A549 (cell line): ENCODE measurements around the gene APRT. TPM values are rescaled to one million over a fixed set of nuclear protein-coding genes. Genes with fewer than 3 reads are reported as not detected.
A peak's percentile ranks its signal among the peaks of the same experiment; 100 is the strongest.

Experiments used
- ATAC-seq, 2 experiments: fragments of 200-7000 bp in 1 of 2; fragments of >200 bp in 1 of 2; cut with Nextera tagmentation in 1 of 2; cut with Tn5 transposase in 1 of 2; 3 replicates each; pipeline versions ENCODE4 v1.8.0 to v1.9.1; 2018 to 2020; ENCODE audit warnings: mild to moderate bottlenecking in 1 of 2, moderate library complexity in 1 of 2
- CTCF ChIA-PET: fragments of 300-600 bp; sonication (Branson Sonifier 250); formaldehyde crosslinking; extraction: SDS; loops from one replicate; lab custom pipeline; 2021; ENCODE audit warnings: antibody characterized with exemption, inconsistent platforms; lab: Yijun Ruan, JAX
- POLR2A ChIA-PET: fragments of 350-600 bp; formaldehyde crosslinking; extraction: SDS; loops from one replicate; lab custom pipeline; 2021; ENCODE audit warnings: antibody characterized with exemption, inconsistent platforms; lab: Yijun Ruan, JAX
- DNase-seq, 2 experiments: peaks; one replicate each; pipeline versions ENCODE4 v3.0.0 to v3.0.0-alpha.2; 2011 to 2016; ENCODE audit warnings: low read depth in 1 of 2, low spot score in 1 of 2
- FAIRE-seq: peaks from 2 replicates; lab custom pipeline; 2011; peaks lifted over from hg19 to GRCh38; lab: Jason Lieb, UNC
- H3K27ac ChIP-seq, 2 experiments: fragments of >200 bp; sonication (Bioruptor Twin); formaldehyde crosslinking; 3 replicates each; pipeline ENCODE4 v1.5.1; 2016 to 2017
- H3K4me1 ChIP-seq: fragments of >200 bp; sonication (Bioruptor Twin); formaldehyde crosslinking; 3 replicates; pipeline ENCODE4 v1.6.1; 2016
- H3K4me2 ChIP-seq: fragments of >200 bp; sonication (Bioruptor Twin); formaldehyde crosslinking; 3 replicates; pipeline ENCODE4 v1.6.1; 2016
- H3K4me3 ChIP-seq: fragments of >200 bp; sonication (Bioruptor Twin); formaldehyde crosslinking; 3 replicates; pipeline ENCODE4 v1.5.1; 2016
- H3K9me3 ChIP-seq: fragments of >200 bp; sonication (Bioruptor Twin); formaldehyde crosslinking; 3 replicates; pipeline ENCODE4 v1.6.1; 2016
- ATOH8 ChIP-seq: fragments of 250-450 bp; sonication (Bioruptor Pico); IDR thresholded peaks from 2 replicates; pipeline ENCODE4 v1.5.0; 2020; ENCODE audit warnings: low read depth, mild to moderate bottlenecking, moderate library complexity
- BHLHE40 ChIP-seq: IDR thresholded peaks from 2 replicates; pipeline ENCODE4 v1.6.1; 2012; ENCODE audit warnings: low read depth, low read length, inconsistent platforms
- EHF ChIP-seq: fragments of 250-450 bp; sonication (Bioruptor Pico); IDR thresholded peaks from 2 replicates; pipeline ENCODE4 v1.5.0; 2020; ENCODE audit warnings: mild to moderate bottlenecking
- ESRRA ChIP-seq: fragments of 150-350 bp; IDR thresholded peaks from 2 replicates; pipeline ENCODE4 v1.6.1; 2014; ENCODE audit warnings: mild to moderate bottlenecking, low read length, borderline replicate concordance
- FOSL2 ChIP-seq, 2 experiments: fragments of 450-650 bp in 1 of 2; fragments of >200 bp in 1 of 2; sonication (Bioruptor Twin) in 1 of 2; formaldehyde crosslinking; IDR thresholded peaks; 2 replicates each; pipeline versions ENCODE4 v1.5.0 to v1.6.1; 2016 to 2020; ENCODE audit warnings: mild to moderate bottlenecking in 1 of 2, moderate library complexity in 1 of 2
- GATA3 ChIP-seq: IDR thresholded peaks from 2 replicates; pipeline ENCODE4 v1.6.1; 2012; ENCODE audit warnings: borderline replicate concordance
- HDAC2 ChIP-seq: fragments of 200-600 bp; sonication (generic); IDR thresholded peaks from 2 replicates; pipeline ENCODE4 v1.6.1; 2016
- HES2 ChIP-seq: fragments of >200 bp; sonication (Bioruptor Twin); formaldehyde crosslinking; IDR thresholded peaks from 2 replicates; pipeline ENCODE4 v1.6.1; 2016
- HMGXB4 ChIP-seq: fragments of 250-450 bp; sonication (Bioruptor Pico); IDR thresholded peaks from 2 replicates; pipeline ENCODE4 v1.5.0; 2021; ENCODE audit warnings: mild to moderate bottlenecking, moderate library complexity, borderline replicate concordance
- HOXB13 ChIP-seq: fragments of 250-450 bp; sonication (Bioruptor Pico); IDR thresholded peaks from 2 replicates; pipeline ENCODE4 v1.5.0; 2020; ENCODE audit warnings: low read depth, mild to moderate bottlenecking, moderate library complexity
- JUN ChIP-seq, 2 experiments: fragments of >200 bp; sonication (Bioruptor Twin); formaldehyde crosslinking; IDR thresholded peaks; 2 replicates in 1 of 2; 3 replicates in 1 of 2; pipeline ENCODE4 v1.6.1; 2016 to 2017
- MAFK ChIP-seq: fragments of 450-650 bp; IDR thresholded peaks from 2 replicates; pipeline ENCODE4 v1.6.1; 2014; ENCODE audit not compliant: partially characterized antibody
- MAX ChIP-seq: IDR thresholded peaks from 2 replicates; pipeline ENCODE4 v1.6.1; 2012
- MYC ChIP-seq: IDR thresholded peaks from 2 replicates; pipeline ENCODE4 v1.6.1; 2012; ENCODE audit warnings: mild to moderate bottlenecking, inconsistent platforms, low read length, improper control_type of control experiment, borderline replicate concordance
- NR3C1 ChIP-seq: fragments of >200 bp; sonication (Bioruptor Twin); formaldehyde crosslinking; IDR thresholded peaks from 3 replicates; pipeline ENCODE4 v1.6.1; 2017
- PBX3 ChIP-seq: IDR thresholded peaks from 2 replicates; pipeline ENCODE4 v1.6.1; 2012
- POLR2A ChIP-seq: IDR thresholded peaks from 2 replicates; pipeline ENCODE4 v1.6.1; 2012; ENCODE audit warnings: mild to moderate bottlenecking, low read length
- RAD21 ChIP-seq, 2 experiments: fragments of >200 bp in 1 of 2; sonication (Bioruptor Twin) in 1 of 2; formaldehyde crosslinking in 1 of 2; IDR thresholded peaks in 1 of 2; conservative IDR thresholded peaks in 1 of 2; 2 replicates in 1 of 2; 3 replicates in 1 of 2; pipeline ENCODE4 v1.6.1; 2012 to 2018; ENCODE audit warnings: inconsistent platforms in 1 of 2
- RFX5 ChIP-seq: fragments of 450-650 bp; IDR thresholded peaks from 2 replicates; pipeline ENCODE4 v1.7.1; 2014; ENCODE audit warnings: antibody characterized with exemption, mild to moderate bottlenecking, moderate library complexity
- TFCP2L1 ChIP-seq: fragments of 250-450 bp; sonication (Bioruptor Pico); IDR thresholded peaks from 2 replicates; pipeline ENCODE4 v1.5.0; 2021; ENCODE audit warnings: mild to moderate bottlenecking
- ZNF302 ChIP-seq: fragments of 250-450 bp; sonication (Bioruptor Pico); IDR thresholded peaks from 2 replicates; pipeline ENCODE4 v1.9.0; 2021; ENCODE audit warnings: inconsistent platforms, mild to moderate bottlenecking, moderate library complexity
- ZSCAN20 ChIP-seq: fragments of 250-450 bp; sonication (Bioruptor Pico); IDR thresholded peaks from 2 replicates; pipeline ENCODE4 v1.8.0; 2022; ENCODE audit warnings: mild to moderate bottlenecking, moderate library complexity
- WGBS: methylation state at CpG from one replicate; pipeline ENCODE4 v1.1.6; 2017; ENCODE audit errors: missing lambda C conversion rate; 5-methylcytosine and 5-hydroxymethylcytosine counted together
- polyA plus RNA-seq, 4 experiments: library from polyadenylated mRNA; depleted of rRNA in 3 of 4; stranded (reverse); fragments of >200 nt; fragmentation: RNase III in 1 of 4; extraction: RNeasy Plus Mini Kit Qiagen cat#74134 plus additional on column Dnase treatment in 1 of 4; gene quantifications; 2 replicates in 3 of 4; 3 replicates in 1 of 4; pipeline ENCODE4 v1.2.3, GENCODE V29; 2011 to 2017

APRT gene
- polyA plus RNA-seq, 2 of the 4 experiments (the other 2 are of a cell fraction) = 115 to 258 TPM

- ATAC-seq = no peak
- 89% methylated on average over 9 of the region's 10 CpGs for WGBS
- H3K4me1 ChIP-seq = peaks cover 34% of the 10 kb centered on the region
- ChIA-PET CTCF (interaction anchor here (0.7 to 1.1 kb wide), 6 partner anchors 25 to 407 kb away, joined by 3 to 7 read pairs (median 3); partner anchors contain the start of genes GALNS and TRAPPC2L), POLR2A (interaction anchor here (3.8 kb wide), 1 partner anchor 25 kb away, joined by 18 read pairs; the partner anchor contains the start of gene PIEZO1)
- H3K4me3 ChIP-seq = no peak overlapping the region
- FAIRE-seq = no peak
- TF ChIP-seq PBX3 (peak; percentile 71), POLR2A (0 out of 2 replicates have a peak, but pooled peaks have one; percentile 7), ZNF302 (CRISPR knock-in tag) (no peak), MAFK (no peak), HES2 (no peak), GATA3 (peak; percentile 0; the same call in 1 of the 2 replicates), MAX (0 out of 2 replicates have a peak, but pooled peaks have one; percentile 16), JUN (IDR thresholded peaks at IDR 0.05) (peak in 1 of 2 experiments; percentile 46; a peak in 1 of 5 replicates)
- peak in 1 of 2 experiments; percentile 44 for DNase-seq
- H3K9me3 ChIP-seq = no peaks in the 10 kb centered on the region
- H3K27ac ChIP-seq = peak overlapping the region in 1 of 2 experiments; percentile 98; a peak in 1 of 6 replicates
- H3K4me2 ChIP-seq = no peak overlapping the region
Observed at GRCh38 chr16:88809068-88809675, 2.6 kb downstream of the APRT start.

- DNase-seq (no peak), FAIRE-seq (no peak), ATAC-seq (no peak)
- Histone ChIP-seq H3K9me3 (no peaks in the 10 kb centered on the region), H3K4me3 (no peak overlapping the region), H3K4me2 (no peak overlapping the region), H3K27ac (no peak overlapping the region), H3K4me1 (peaks cover 32% of the 10 kb centered on the region)
- TF ChIP-seq NR3C1 = no peak
- peak; percentile 52; the same call in 1 of the 2 replicates for TF ChIP-seq PBX3
- ChIA-PET CTCF (interaction anchor here (1.4 kb wide), 1 partner anchor 65 kb away, joined by 6 read pairs; no protein-coding TSS in a partner anchor), POLR2A (no interaction called here)
- 87% methylated on average over 25 of the region's 26 CpGs for WGBS
Observed at GRCh38 chr16:88807626-88808453, 3.9 kb downstream of the APRT start.

GRCh38 chr16:88807142-88807625 lies 4.5 kb downstream of the APRT start:
- Histone ChIP-seq H3K27ac (0 out of 6 replicates have a peak overlapping the region, but pooled peaks of 1 of the 2 experiments have one; percentile 4), H3K9me3 (no peaks in the 10 kb centered on the region), H3K4me1 (peaks cover 30% of the 10 kb centered on the region), H3K4me2 (no peak overlapping the region), H3K4me3 (no peak overlapping the region)
- WGBS = 95% methylated on average over 20 of the region's 24 CpGs
- DNase-seq (no peak), FAIRE-seq (no peak), ATAC-seq (no peak)
- POLR2A ChIA-PET = no interaction called here
- CTCF ChIA-PET = interaction anchor here (1.4 kb wide), 1 partner anchor 64 kb away, joined by 6 read pairs; no protein-coding TSS in a partner anchor
- no peak for TF ChIP-seq RFX5
- no peak for TF ChIP-seq HOXB13 (CRISPR knock-in tag)
- TF ChIP-seq EHF (CRISPR knock-in tag) = no peak
- no peak for TF ChIP-seq TFCP2L1 (CRISPR knock-in tag)
- TF ChIP-seq ATOH8 (CRISPR knock-in tag) = no peak
- TF ChIP-seq FOSL2 (IDR thresholded peaks at IDR 0.05) = no peak
- TF ChIP-seq FOSL2 (CRISPR knock-in tag; IDR thresholded peaks at IDR 0.05) = no peak
- no peak for TF ChIP-seq NR3C1
- TF ChIP-seq RAD21 (conservative IDR thresholded peaks at IDR 0.05 in 1 of 2, IDR thresholded peaks at IDR 0.05 in 1 of 2) = no peak
- TF ChIP-seq HMGXB4 (CRISPR knock-in tag) = no peak
- no peak; a peak in 1 of 5 replicates for TF ChIP-seq JUN (IDR thresholded peaks at IDR 0.05)
- no peak for TF ChIP-seq ESRRA
- TF ChIP-seq MYC = no peak
- no peak for TF ChIP-seq BHLHE40
- no peak for TF ChIP-seq HES2
- TF ChIP-seq ZSCAN20 (CRISPR knock-in tag) = no peak
- no peak; the same call in 1 of the 2 replicates for TF ChIP-seq PBX3
- no peak for TF ChIP-seq HDAC2
